SU-DHL-6 (cell line): ENCODE results near the gene GAS1.

Experiments
- H2AFZ ChIP-seq: fragments of 200-600 bp; sonication (generic); 2 replicates; pipeline ENCODE4 v1.6.1; 2014; ENCODE audit warnings: low read depth, mild to moderate bottlenecking, moderate library complexity, mixed read lengths, antibody characterized with exemption, low read length; ENCODE audit not compliant: severe bottlenecking
- H3F3A ChIP-seq: fragments of 200-600 bp; shearing (Covaris generic); 2 replicates; pipeline ENCODE4 v1.6.0; 2016; ENCODE audit warnings: antibody characterized with exemption, mild to moderate bottlenecking; ENCODE audit not compliant: insufficient read depth
- H3K27ac ChIP-seq: fragments of 200-600 bp; sonication (generic); 2 replicates; pipeline ENCODE4 v1.5.1; 2016; ENCODE audit warnings: low read depth, mild to moderate bottlenecking, low read length, moderate library complexity, mixed read lengths
- H3K27me3 ChIP-seq: fragments of 200-600 bp; sonication (generic), shearing (Covaris generic); 2 replicates; pipeline ENCODE4 v1.6.0; 2014; ENCODE audit warnings: mild to moderate bottlenecking, low read length
- H3K36me3 ChIP-seq: fragments of 200-600 bp; sonication (generic); 2 replicates; pipeline ENCODE4 v1.6.1; 2014; ENCODE audit warnings: mild to moderate bottlenecking, low read length, mixed read lengths
- H3K4me2 ChIP-seq: fragments of 300-600, 200-600 bp; shearing (Covaris generic), sonication (generic); 2 replicates; pipeline ENCODE4 v1.6.0; 2014; ENCODE audit warnings: low read length, low read depth, mild to moderate bottlenecking; ENCODE audit not compliant: poor library complexity, severe bottlenecking
- H3K4me3 ChIP-seq: fragments of 200-600 bp; sonication (generic); 2 replicates; pipeline ENCODE4 v1.5.1; 2014; ENCODE audit warnings: antibody characterized with exemption, low read length, mild to moderate bottlenecking, mixed read lengths; ENCODE audit not compliant: insufficient read depth, poor library complexity, severe bottlenecking
- H3K79me2 ChIP-seq: fragments of 200-600 bp; sonication (generic); 2 replicates; pipeline ENCODE4 v1.6.1; 2014; ENCODE audit warnings: mild to moderate bottlenecking, low read length, moderate library complexity; ENCODE audit not compliant: insufficient read depth
- H3K9ac ChIP-seq: fragments of 200-600 bp; sonication (generic); 2 replicates; pipeline ENCODE4 v1.7.0; 2014; ENCODE audit warnings: mild to moderate bottlenecking, low read length
- H3K9me2 ChIP-seq: fragments of 200-600 bp; sonication (generic); replicated peaks from 2 replicates; pipeline ENCODE4 v1.6.1; 2014; ENCODE audit warnings: low read length; ENCODE audit not compliant: insufficient read depth
- H3K9me3 ChIP-seq: fragments of 200-600 bp; sonication (generic); 2 replicates; pipeline ENCODE4 v1.6.1; 2014; ENCODE audit warnings: low read length, mixed read lengths; ENCODE audit not compliant: insufficient read depth
- H4K20me1 ChIP-seq: fragments of 200-600 bp; sonication (generic); 2 replicates; pipeline ENCODE4 v1.6.1; 2014; ENCODE audit warnings: low read depth, mild to moderate bottlenecking, antibody characterized with exemption, low read length, moderate library complexity, mixed read lengths
- CTCF ChIP-seq: fragments of 200-600 bp; sonication (generic); IDR thresholded peaks from one replicate; pipeline ENCODE4 v1.5.1; 2017; ENCODE audit warnings: antibody characterized with exemption, mild to moderate bottlenecking, low read length, moderate library complexity; ENCODE audit not compliant: insufficient read depth, poor library complexity, severe bottlenecking
- EZH2phosphoT487 ChIP-seq: fragments of 200-600 bp; sonication (generic), shearing (Covaris generic); conservative IDR thresholded peaks from 2 replicates; pipeline ENCODE4 v1.6.1; 2018; ENCODE audit warnings: mild to moderate bottlenecking, antibody characterized with exemption, low read length, moderate library complexity, mixed read lengths

Gene GAS1

GRCh38 chr9:86925686-86926085, 21.6 kb downstream of the GAS1 start:
- Histone ChIP-seq H4K20me1 (no peaks in the 10 kb centered on the region), H3K36me3 (no peaks in the 10 kb centered on the region), H3K4me2 (no peak overlapping the region), H2AFZ (no peak overlapping the region), H3K9me3 (no peaks in the 10 kb centered on the region), H3K27me3 (no peaks in the 10 kb centered on the region), H3K9ac (no peak overlapping the region), H3K4me3 (no peak overlapping the region), H3K79me2 (no peaks in the 10 kb centered on the region), H3K27ac (no peak overlapping the region), H3K9me2 (no peaks in the 10 kb centered on the region), H3F3A (no peaks in the 10 kb centered on the region)
- TF ChIP-seq CTCF = no peak
- TF ChIP-seq EZH2phosphoT487 = no peak

- no peaks in the 10 kb centered on the region for H3K9me2 ChIP-seq
- H3K36me3 ChIP-seq = no peaks in the 10 kb centered on the region
- no peaks in the 10 kb centered on the region for H4K20me1 ChIP-seq
- H3F3A ChIP-seq = no peaks in the 10 kb centered on the region
- H3K27me3 ChIP-seq = no peaks in the 10 kb centered on the region
- H3K9ac ChIP-seq = no peak overlapping the region
- H3K4me2 ChIP-seq = no peak overlapping the region
- H3K4me3 ChIP-seq = no peak overlapping the region
- no peaks in the 10 kb centered on the region for H3K9me3 ChIP-seq
- H2AFZ ChIP-seq = no peak overlapping the region
- no peak for TF ChIP-seq CTCF
- TF ChIP-seq EZH2phosphoT487 = no peak
- no peak overlapping the region for H3K27ac ChIP-seq
- no peaks in the 10 kb centered on the region for H3K79me2 ChIP-seq
These were observed 23.1 kb downstream of the GAS1 start for GRCh38 chr9:86924206-86924605.

- Histone ChIP-seq H3K36me3 (no peaks in the 10 kb centered on the region), H3K27ac (no peak overlapping the region), H3K79me2 (no peaks in the 10 kb centered on the region), H2AFZ (no peak overlapping the region), H3K9me3 (no peaks in the 10 kb centered on the region), H3F3A (no peaks in the 10 kb centered on the region), H4K20me1 (no peaks in the 10 kb centered on the region), H3K4me2 (no peak overlapping the region), H3K4me3 (no peak overlapping the region), H3K27me3 (no peaks in the 10 kb centered on the region), H3K9ac (no peak overlapping the region), H3K9me2 (no peaks in the 10 kb centered on the region)
- TF ChIP-seq CTCF (no peak), EZH2phosphoT487 (no peak)
These were observed 26.0 kb downstream of the GAS1 start for GRCh38 chr9:86921151-86921923.
